ENCODE measurements around the gene THPO. TPM values are rescaled to one million over a fixed set of nuclear protein-coding genes. Genes with fewer than 3 reads are reported as not detected.

THPO gene
- polyA plus RNA-seq, 1 donor (not counting 4 experiments of a cell fraction or from before 2014, with no cell fraction given), result not detected

- no peaks in the 10 kb centered on the region for H3K36me3 ChIP-seq (ENCODE audit: control insufficient read depth in 2 of 2, extremely low read depth in 1 of 2, insufficient read depth in 2 of 2, low read length in 2 of 2)
- no peaks in the 10 kb centered on the region for H3K4me1 ChIP-seq (ENCODE audit: control insufficient read depth, extremely low read depth, insufficient read depth, low read length)
- no peak overlapping the region for H3K4me2 ChIP-seq (ENCODE audit: control insufficient read depth, extremely low read depth, insufficient read depth, low read depth, low read length)
- H3K9me3 ChIP-seq (ENCODE audit: control insufficient read depth, low read depth, low read length), result no peaks in the 10 kb centered on the region
- no peak overlapping the region for H3K9ac ChIP-seq (ENCODE audit: control insufficient read depth, extremely low read depth, insufficient read depth, low read length)
- DNase-seq (ENCODE audit: low read depth, low spot score) (no peak), FAIRE-seq (no peak)
- no peak overlapping the region for H3K27ac ChIP-seq (ENCODE audit: control insufficient read depth, insufficient read depth, low read length)
- no peaks in the 10 kb centered on the region for H3K9me1 ChIP-seq (ENCODE audit: control insufficient read depth, extremely low read depth, insufficient read depth, low read length)
- dilution Hi-C loops (cut with MboI; ENCODE audit: extremely low pct_ligation_motif_present, low sequenced_read_pairs), result no loop called here
- no peak overlapping the region for H2AFZ ChIP-seq (ENCODE audit: control insufficient read depth, low read length)
- TF ChIP-seq CTCF (optimal IDR thresholded peaks at IDR 0.05 in 1 of 3, IDR thresholded peaks at IDR 0.05 in 1 of 3, conservative IDR thresholded peaks at IDR 0.05 in 1 of 3; ENCODE audit: extremely low read depth in 1 of 3, insufficient read depth in 2 of 3, low read length in 3 of 3), result no peak
- TF ChIP-seq EZH2 (IDR thresholded peaks at IDR 0.05; ENCODE audit: low read length), result no peak
- no peaks in the 10 kb centered on the region for H4K20me1 ChIP-seq (ENCODE audit: control insufficient read depth, extremely low read depth, insufficient read depth, low read length)
- H3K27me3 ChIP-seq (ENCODE audit: control insufficient read depth, extremely low read depth, insufficient read depth, low read length), result peaks cover 9% of the 10 kb centered on the region
- no peak overlapping the region for H3K4me3 ChIP-seq (ENCODE audit: control insufficient read depth in 2 of 3, extremely low read depth in 1 of 3, insufficient read depth in 2 of 3, low read depth in 1 of 3, low read length in 3 of 3)
- H3K79me2 ChIP-seq (ENCODE audit: control insufficient read depth, insufficient read depth, low read length), result no peaks in the 10 kb centered on the region
These were observed 11.4 kb upstream of the THPO start for GRCh38 chr3:184389384-184389783.

- Histone ChIP-seq H3K36me3 (ENCODE audit: control insufficient read depth in 2 of 2, extremely low read depth in 1 of 2, insufficient read depth in 2 of 2, low read length in 2 of 2) (no peaks in the 10 kb centered on the region), H3K9me1 (ENCODE audit: control insufficient read depth, extremely low read depth, insufficient read depth, low read length) (no peaks in the 10 kb centered on the region), H3K4me2 (ENCODE audit: control insufficient read depth, extremely low read depth, insufficient read depth, low read depth, low read length) (no peak overlapping the region), H3K79me2 (ENCODE audit: control insufficient read depth, insufficient read depth, low read length) (no peaks in the 10 kb centered on the region), H4K20me1 (ENCODE audit: control insufficient read depth, extremely low read depth, insufficient read depth, low read length) (no peaks in the 10 kb centered on the region), H3K27me3 (ENCODE audit: control insufficient read depth, extremely low read depth, insufficient read depth, low read length) (peaks cover 9% of the 10 kb centered on the region), H3K27ac (ENCODE audit: control insufficient read depth, insufficient read depth, low read length) (no peak overlapping the region), H2AFZ (ENCODE audit: control insufficient read depth, low read length) (no peak overlapping the region), H3K4me3 (ENCODE audit: control insufficient read depth in 2 of 3, extremely low read depth in 1 of 3, insufficient read depth in 2 of 3, low read depth in 1 of 3, low read length in 3 of 3) (no peak overlapping the region), H3K9ac (ENCODE audit: control insufficient read depth, extremely low read depth, insufficient read depth, low read length) (no peak overlapping the region), H3K9me3 (ENCODE audit: control insufficient read depth, low read depth, low read length) (no peaks in the 10 kb centered on the region), H3K4me1 (ENCODE audit: control insufficient read depth, extremely low read depth, insufficient read depth, low read length) (no peaks in the 10 kb centered on the region)
- FAIRE-seq (no peak), DNase-seq (ENCODE audit: low read depth, low spot score) (no peak)
- TF ChIP-seq CTCF (optimal IDR thresholded peaks at IDR 0.05 in 1 of 3, IDR thresholded peaks at IDR 0.05 in 1 of 3, conservative IDR thresholded peaks at IDR 0.05 in 1 of 3; ENCODE audit: extremely low read depth in 1 of 3, insufficient read depth in 2 of 3, low read length in 3 of 3), result no peak
- no peak for TF ChIP-seq EZH2 (IDR thresholded peaks at IDR 0.05; ENCODE audit: low read length)
- dilution Hi-C loops (cut with MboI; ENCODE audit: extremely low pct_ligation_motif_present, low sequenced_read_pairs), result no loop called here
These were observed 10.9 kb upstream of the THPO start for GRCh38 chr3:184388936-184389230.
